GM23338 (cell line): ENCODE measurements around the gene RAB1B. TPM values are rescaled to one million over a fixed set of nuclear protein-coding genes. Genes with fewer than 3 reads are reported as not detected.

ENCODE experiments used
- ATAC-seq: fragments of 200-7000 bp; cut with Tn5 transposase; 3 replicates; pipeline ENCODE4 v1.9.1; 2020
- DNase-seq: peaks from one replicate; pipeline ENCODE4 v3.0.0-alpha.2; 2015; ENCODE audit warnings: low spot score
- H2AFZ ChIP-seq: fragments of 200-600 bp; sonication (generic); 2 replicates; pipeline ENCODE4 v1.8.0; 2016; ENCODE audit warnings: antibody characterized with exemption, mild to moderate bottlenecking, moderate library complexity
- H3F3A ChIP-seq: fragments of 200-600 bp; sonication (generic); replicated peaks from 2 replicates; pipeline ENCODE4 v1.8.0; 2017; ENCODE audit warnings: antibody characterized with exemption, mixed run types, low read depth
- H3K27ac ChIP-seq: fragments of 200-600 bp; sonication (generic); 2 replicates; pipeline ENCODE4 v1.6.1; 2016; ENCODE audit warnings: low read depth
- H3K27me3 ChIP-seq: fragments of 200-600 bp; sonication (generic); 2 replicates; pipeline ENCODE4 v1.8.0; 2016; ENCODE audit warnings: mild to moderate bottlenecking, mixed run types, moderate library complexity; ENCODE audit not compliant: insufficient read depth
- H3K36me3 ChIP-seq: fragments of 200-600 bp; sonication (generic); 2 replicates; pipeline ENCODE4 v1.8.0; 2016; ENCODE audit warnings: mild to moderate bottlenecking; ENCODE audit not compliant: insufficient read depth
- H3K4me1 ChIP-seq: fragments of 200-600 bp; sonication (generic); 2 replicates; pipeline ENCODE4 v1.8.0; 2016; ENCODE audit warnings: mild to moderate bottlenecking, moderate library complexity; ENCODE audit not compliant: insufficient read depth
- H3K4me2 ChIP-seq: fragments of 200-600 bp; sonication (generic); 2 replicates; pipeline ENCODE4 v1.7.1; 2017; ENCODE audit warnings: mixed run types
- H3K4me3 ChIP-seq: fragments of 200-600 bp; sonication (generic); 2 replicates; pipeline ENCODE4 v1.6.1; 2016; ENCODE audit warnings: mixed run types
- H3K79me2 ChIP-seq: fragments of 200-600 bp; sonication (generic); replicated peaks from 2 replicates; pipeline ENCODE4 v1.8.0; 2017; ENCODE audit warnings: mild to moderate bottlenecking; ENCODE audit not compliant: insufficient read depth
- H3K9me2 ChIP-seq: fragments of 200-600 bp; sonication (generic); 2 replicates; pipeline ENCODE4 v1.8.0; 2017; ENCODE audit not compliant: insufficient read depth
- H4K20me1 ChIP-seq: fragments of 200-600 bp; sonication (generic); replicated peaks from 2 replicates; pipeline ENCODE4 v1.8.0; 2017; ENCODE audit warnings: mild to moderate bottlenecking; ENCODE audit not compliant: insufficient read depth
- H3K27ac Mint-ChIP-seq: 2 replicates; pipeline ENCODE4 v1.8.0; 2020; ENCODE audit warnings: inconsistent platforms, mild to moderate bottlenecking, moderate library complexity, mixed read lengths
- H3K27me3 Mint-ChIP-seq: 3 replicates; pipeline ENCODE4 v1.8.0; 2022; ENCODE audit warnings: low read depth, mild to moderate bottlenecking, moderate library complexity, mixed read lengths, inconsistent platforms; ENCODE audit not compliant: insufficient read depth, poor library complexity
- H3K36me3 Mint-ChIP-seq: 3 replicates; pipeline ENCODE4 v1.8.0; 2021; ENCODE audit warnings: low read depth, mild to moderate bottlenecking, inconsistent platforms, moderate library complexity, mixed read lengths
- H3K4me1 Mint-ChIP-seq: 3 replicates; pipeline ENCODE4 v1.8.0; 2020; ENCODE audit warnings: mild to moderate bottlenecking, inconsistent platforms, mixed read lengths
- H3K4me3 Mint-ChIP-seq: 3 replicates; pipeline ENCODE4 v1.8.0; 2021; ENCODE audit warnings: moderate library complexity, mild to moderate bottlenecking, inconsistent platforms, mixed read lengths
- H3K9me3 Mint-ChIP-seq: 3 replicates; pipeline ENCODE4 v1.8.0; 2020; ENCODE audit warnings: moderate library complexity, mild to moderate bottlenecking, inconsistent platforms, mixed read lengths
- EZH2 ChIP-seq: fragments of 200-600 bp; sonication (generic); IDR thresholded peaks from one replicate; pipeline ENCODE4 v1.8.0; 2017; ENCODE audit warnings: antibody characterized with exemption, mild to moderate bottlenecking, low read depth; ENCODE audit not compliant: unreplicated experiment
- JUNB ChIP-seq: IDR thresholded peaks from one replicate; pipeline ENCODE4 v1.6.1; 2016; ENCODE audit warnings: antibody characterized with exemption; ENCODE audit not compliant: unreplicated experiment
- NANOG ChIP-seq: IDR thresholded peaks from 2 replicates; pipeline ENCODE4 v1.6.1; 2016; ENCODE audit warnings: antibody characterized with exemption, borderline replicate concordance
- POLR2AphosphoS5 ChIP-seq: IDR thresholded peaks from 2 replicates; pipeline ENCODE4 v1.6.1; 2016; ENCODE audit warnings: antibody characterized with exemption, low read depth
- STAT1 ChIP-seq: IDR thresholded peaks from one replicate; pipeline ENCODE4 v1.6.1; 2016; ENCODE audit warnings: antibody characterized with exemption; ENCODE audit not compliant: unreplicated experiment
- ZNF114 ChIP-seq: fragments of 250-450 bp; sonication (Bioruptor Pico); IDR thresholded peaks from 2 replicates; pipeline ENCODE4 v1.5.0; 2020; ENCODE audit warnings: mild to moderate bottlenecking, moderate library complexity
- polyA plus RNA-seq: library from polyadenylated mRNA; unstranded; fragments of >200 nt; fragmentation: Nextera tagmentation; extraction: Ambion mirVana; gene quantifications from 2 replicates; pipeline ENCODE4 v1.2.1, GENCODE V29; 2016
- total RNA-seq: library from RNA; depleted of rRNA; stranded (reverse); fragments of >200 nt; shearing (Covaris generic); gene quantifications from 2 replicates; pipeline ENCODE4 v1.2.3, GENCODE V29; 2014
- TF ChIP-seq, protein P1 (sequence below), 2 experiments: fragments of 200-600 bp in 1 of 2; sonication (generic) in 1 of 2; conservative IDR thresholded peaks; 2 replicates each; pipeline versions ENCODE4 v1.5.1 to v1.6.1; 2016 to 2017; ENCODE audit warnings: antibody characterized with exemption in 2 of 2, low read depth in 2 of 2, mild to moderate bottlenecking in 2 of 2, moderate library complexity in 1 of 2
- TF ChIP-seq, protein P2 (sequence below): IDR thresholded peaks from 2 replicates; pipeline ENCODE4 v1.6.1; 2016; ENCODE audit warnings: antibody characterized with exemption
- TF ChIP-seq, protein P3 (sequence below): IDR thresholded peaks from one replicate; pipeline ENCODE4 v1.6.1; 2018; ENCODE audit warnings: antibody characterized with exemption; ENCODE audit not compliant: unreplicated experiment

RAB1B gene
- total and polyA plus RNA-seq, 2 experiments from 2014 or later, result 30.5 to 92.7 TPM

DNA sequence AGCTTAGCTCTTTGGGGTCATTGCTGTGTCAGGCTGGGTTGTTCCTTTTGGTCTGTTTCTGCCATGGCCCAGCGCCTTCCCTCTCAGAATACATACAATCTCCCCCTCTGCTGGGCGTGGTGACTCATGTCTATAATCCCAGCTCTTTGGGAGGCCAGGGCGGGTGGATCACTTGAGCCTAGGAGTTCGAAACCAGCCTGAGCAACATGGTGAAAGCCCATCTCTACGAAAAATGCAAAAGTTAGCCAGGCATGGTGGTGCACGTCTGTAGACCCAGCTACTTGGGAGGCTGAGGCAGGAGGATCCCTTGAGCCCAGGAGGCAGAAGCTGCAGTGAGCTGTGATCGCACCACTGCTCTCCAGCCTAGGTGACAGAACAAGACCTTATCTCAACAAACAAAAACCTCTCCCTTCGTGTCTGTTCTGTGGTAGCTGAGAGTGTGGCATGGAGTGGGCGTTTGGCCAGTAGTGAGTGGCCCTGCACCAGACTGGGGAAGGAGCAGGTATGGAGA lies 46.7 kb upstream of the RAB1B start:
- no peak overlapping the region for H3K4me3 ChIP-seq
- H3K4me2 ChIP-seq, result no peak overlapping the region
- ATAC-seq, result no peak
- 0 out of 2 replicates have a peak, but pooled peaks cover 2% of the 10 kb centered on the region for H4K20me1 ChIP-seq
- TF ChIP-seq JUNB, result no peak
- H3K27ac ChIP-seq, result peak overlapping the region; percentile 86
- H3K9me3 Mint-ChIP-seq, result no peaks in the 10 kb centered on the region
- H2AFZ ChIP-seq, result no peak overlapping the region
- peaks cover 4% of the 10 kb centered on the region; the same call in 1 of the 2 replicates for H3F3A ChIP-seq
- H3K27me3 Mint-ChIP-seq, result peaks cover 13% of the 10 kb centered on the region
- no peak for DNase-seq
- H3K36me3 ChIP-seq, result no peaks in the 10 kb centered on the region
- peaks cover 12% of the 10 kb centered on the region; the same call in 2 of the 3 replicates for H3K4me1 Mint-ChIP-seq
- H3K9me2 ChIP-seq, result no peaks in the 10 kb centered on the region
- H3K4me1 ChIP-seq, result peaks cover 5% of the 10 kb centered on the region; the same call in 1 of the 2 replicates
- H3K27me3 ChIP-seq, result no peaks in the 10 kb centered on the region
- peak overlapping the region; percentile 0; the same call in 1 of the 3 replicates for H3K4me3 Mint-ChIP-seq
- peaks cover 4% of the 10 kb centered on the region; the same call in 2 of the 3 replicates for H3K36me3 Mint-ChIP-seq
- H3K79me2 ChIP-seq, result no peaks in the 10 kb centered on the region
- no peak overlapping the region for H3K27ac Mint-ChIP-seq

DNA sequence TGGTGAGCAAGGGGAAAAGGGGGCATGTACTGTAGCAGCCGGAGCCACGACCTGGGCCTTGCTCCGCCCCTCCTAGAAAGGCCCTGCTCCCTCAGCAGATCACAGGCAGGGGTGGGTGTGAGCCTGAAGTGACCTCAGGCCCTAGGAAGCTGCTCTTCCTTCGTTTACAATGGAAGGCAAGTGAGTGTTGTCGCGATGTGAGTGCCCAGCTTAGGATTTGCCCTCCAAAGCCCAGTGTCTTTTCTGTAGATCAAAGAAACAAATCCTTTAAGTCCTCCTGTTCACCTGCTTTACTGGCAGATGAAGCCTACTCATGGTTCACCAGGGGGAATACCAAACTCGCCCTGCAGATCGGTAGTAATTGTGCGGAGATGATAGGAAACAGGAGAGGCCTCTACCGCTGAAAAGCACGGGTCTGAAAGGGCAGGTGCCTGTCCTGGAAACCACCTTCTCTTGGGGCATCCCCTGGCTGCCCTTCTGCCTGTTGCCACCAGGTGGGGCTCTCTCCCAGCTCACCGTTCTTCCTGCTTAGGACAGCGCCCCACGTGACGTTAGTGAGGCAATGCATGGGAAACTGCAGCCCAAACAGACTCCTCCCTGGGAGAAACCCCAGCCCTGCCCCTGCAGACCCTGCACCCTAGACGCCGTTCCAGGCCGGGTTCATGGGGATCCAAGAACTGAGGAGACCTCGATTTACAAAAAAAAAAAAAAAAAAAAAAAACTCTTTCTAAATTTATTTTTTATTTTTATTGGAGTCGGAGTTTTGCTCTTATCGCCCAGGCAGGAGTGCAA lies 45.9 kb upstream of the RAB1B start:
- Mint-ChIP-seq H3K4me1 (peaks cover 12% of the 10 kb centered on the region; the same call in 2 of the 3 replicates), H3K27ac (peak overlapping the region; percentile 70), H3K9me3 (no peaks in the 10 kb centered on the region), H3K4me3 (no peak overlapping the region; the same call in 2 of the 3 replicates), H3K27me3 (peaks cover 13% of the 10 kb centered on the region), H3K36me3 (peaks cover 2% of the 10 kb centered on the region; the same call in 2 of the 3 replicates)
- H3F3A ChIP-seq, result peaks cover 5% of the 10 kb centered on the region; the same call in 1 of the 2 replicates
- peak overlapping the region; percentile 86 for H3K27ac ChIP-seq
- DNase-seq (peak; percentile 99), ATAC-seq (peak; percentile 97)
- no peaks in the 10 kb centered on the region for H3K36me3 ChIP-seq
- 0 out of 2 replicates have a peak, but pooled peaks cover 2% of the 10 kb centered on the region for H4K20me1 ChIP-seq
- H3K4me3 ChIP-seq, result no peak overlapping the region
- H3K79me2 ChIP-seq, result no peaks in the 10 kb centered on the region
- peaks cover 5% of the 10 kb centered on the region; the same call in 1 of the 2 replicates for H3K4me1 ChIP-seq
- H3K4me2 ChIP-seq, result no peak overlapping the region
- no peak overlapping the region for H2AFZ ChIP-seq
- H3K9me2 ChIP-seq, result no peaks in the 10 kb centered on the region
- H3K27me3 ChIP-seq, result no peaks in the 10 kb centered on the region
- TF ChIP-seq JUNB (no peak), ZNF114 (CRISPR knock-in tag) (no peak), EZH2 (no peak), NANOG (no peak), STAT1 (no peak), POLR2AphosphoS5 (no peak)
- TF ChIP-seq, protein P1, sequence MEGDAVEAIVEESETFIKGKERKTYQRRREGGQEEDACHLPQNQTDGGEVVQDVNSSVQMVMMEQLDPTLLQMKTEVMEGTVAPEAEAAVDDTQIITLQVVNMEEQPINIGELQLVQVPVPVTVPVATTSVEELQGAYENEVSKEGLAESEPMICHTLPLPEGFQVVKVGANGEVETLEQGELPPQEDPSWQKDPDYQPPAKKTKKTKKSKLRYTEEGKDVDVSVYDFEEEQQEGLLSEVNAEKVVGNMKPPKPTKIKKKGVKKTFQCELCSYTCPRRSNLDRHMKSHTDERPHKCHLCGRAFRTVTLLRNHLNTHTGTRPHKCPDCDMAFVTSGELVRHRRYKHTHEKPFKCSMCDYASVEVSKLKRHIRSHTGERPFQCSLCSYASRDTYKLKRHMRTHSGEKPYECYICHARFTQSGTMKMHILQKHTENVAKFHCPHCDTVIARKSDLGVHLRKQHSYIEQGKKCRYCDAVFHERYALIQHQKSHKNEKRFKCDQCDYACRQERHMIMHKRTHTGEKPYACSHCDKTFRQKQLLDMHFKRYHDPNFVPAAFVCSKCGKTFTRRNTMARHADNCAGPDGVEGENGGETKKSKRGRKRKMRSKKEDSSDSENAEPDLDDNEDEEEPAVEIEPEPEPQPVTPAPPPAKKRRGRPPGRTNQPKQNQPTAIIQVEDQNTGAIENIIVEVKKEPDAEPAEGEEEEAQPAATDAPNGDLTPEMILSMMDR (conservative IDR thresholded peaks at IDR 0.05; ENCODE audit: low read depth in 2 of 2), result peak; percentile 99 to 100
- TF ChIP-seq, protein P2, sequence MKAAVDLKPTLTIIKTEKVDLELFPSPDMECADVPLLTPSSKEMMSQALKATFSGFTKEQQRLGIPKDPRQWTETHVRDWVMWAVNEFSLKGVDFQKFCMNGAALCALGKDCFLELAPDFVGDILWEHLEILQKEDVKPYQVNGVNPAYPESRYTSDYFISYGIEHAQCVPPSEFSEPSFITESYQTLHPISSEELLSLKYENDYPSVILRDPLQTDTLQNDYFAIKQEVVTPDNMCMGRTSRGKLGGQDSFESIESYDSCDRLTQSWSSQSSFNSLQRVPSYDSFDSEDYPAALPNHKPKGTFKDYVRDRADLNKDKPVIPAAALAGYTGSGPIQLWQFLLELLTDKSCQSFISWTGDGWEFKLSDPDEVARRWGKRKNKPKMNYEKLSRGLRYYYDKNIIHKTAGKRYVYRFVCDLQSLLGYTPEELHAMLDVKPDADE, result no peak
- TF ChIP-seq, protein P3, sequence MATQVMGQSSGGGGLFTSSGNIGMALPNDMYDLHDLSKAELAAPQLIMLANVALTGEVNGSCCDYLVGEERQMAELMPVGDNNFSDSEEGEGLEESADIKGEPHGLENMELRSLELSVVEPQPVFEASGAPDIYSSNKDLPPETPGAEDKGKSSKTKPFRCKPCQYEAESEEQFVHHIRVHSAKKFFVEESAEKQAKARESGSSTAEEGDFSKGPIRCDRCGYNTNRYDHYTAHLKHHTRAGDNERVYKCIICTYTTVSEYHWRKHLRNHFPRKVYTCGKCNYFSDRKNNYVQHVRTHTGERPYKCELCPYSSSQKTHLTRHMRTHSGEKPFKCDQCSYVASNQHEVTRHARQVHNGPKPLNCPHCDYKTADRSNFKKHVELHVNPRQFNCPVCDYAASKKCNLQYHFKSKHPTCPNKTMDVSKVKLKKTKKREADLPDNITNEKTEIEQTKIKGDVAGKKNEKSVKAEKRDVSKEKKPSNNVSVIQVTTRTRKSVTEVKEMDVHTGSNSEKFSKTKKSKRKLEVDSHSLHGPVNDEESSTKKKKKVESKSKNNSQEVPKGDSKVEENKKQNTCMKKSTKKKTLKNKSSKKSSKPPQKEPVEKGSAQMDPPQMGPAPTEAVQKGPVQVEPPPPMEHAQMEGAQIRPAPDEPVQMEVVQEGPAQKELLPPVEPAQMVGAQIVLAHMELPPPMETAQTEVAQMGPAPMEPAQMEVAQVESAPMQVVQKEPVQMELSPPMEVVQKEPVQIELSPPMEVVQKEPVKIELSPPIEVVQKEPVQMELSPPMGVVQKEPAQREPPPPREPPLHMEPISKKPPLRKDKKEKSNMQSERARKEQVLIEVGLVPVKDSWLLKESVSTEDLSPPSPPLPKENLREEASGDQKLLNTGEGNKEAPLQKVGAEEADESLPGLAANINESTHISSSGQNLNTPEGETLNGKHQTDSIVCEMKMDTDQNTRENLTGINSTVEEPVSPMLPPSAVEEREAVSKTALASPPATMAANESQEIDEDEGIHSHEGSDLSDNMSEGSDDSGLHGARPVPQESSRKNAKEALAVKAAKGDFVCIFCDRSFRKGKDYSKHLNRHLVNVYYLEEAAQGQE, result no peak
